CD14-positive monocyte (primary cell): Measurements from ENCODE around the gene IL1RAPL1. TPM values are rescaled to one million over a fixed set of nuclear protein-coding genes. Genes with fewer than 3 reads are reported as not detected.

Experiments used
- DNase-seq, 3 donors: peaks; one replicate each; pipeline ENCODE4 v3.0.0-alpha.2; 2011 to 2022
- H2AFZ ChIP-seq: 2 replicates; pipeline ENCODE4 v1.6.0; 2012; ENCODE audit warnings: mild to moderate bottlenecking, low read depth, low read length, inconsistent platforms; ENCODE audit not compliant: insufficient read depth, poor library complexity, severe bottlenecking
- H3K27ac ChIP-seq, 2 donors: 1 replicate in 1 of 2; 2 replicates in 1 of 2; pipeline ENCODE4 v1.5.1; 2012 to 2013; ENCODE audit warnings: low read length in 2 of 2, control low read depth in 1 of 2, inconsistent platforms in 1 of 2, low read depth in 1 of 2, mild to moderate bottlenecking in 1 of 2
- H3K27me3 ChIP-seq, 2 donors: one replicate each; pipeline versions ENCODE4 v1.6.0 to v1.6.1; 2011 to 2013; ENCODE audit warnings: low read length in 2 of 2; ENCODE audit not compliant: control insufficient read depth in 2 of 2, insufficient read depth in 2 of 2
- H3K36me3 ChIP-seq, 2 donors: replicated peaks in 1 of 2; 1 replicate in 1 of 2; 2 replicates in 1 of 2; pipeline versions ENCODE4 v1.5.1 to v1.6.1; 2012 to 2013; ENCODE audit warnings: low read length in 2 of 2, control low read depth in 1 of 2, inconsistent platforms in 1 of 2, mild to moderate bottlenecking in 1 of 2; ENCODE audit not compliant: insufficient read depth in 2 of 2, control insufficient read depth in 1 of 2
- H3K4me1 ChIP-seq, 2 donors: 1 replicate in 1 of 2; 2 replicates in 1 of 2; pipeline versions ENCODE4 v1.5.1 to v1.6.1; 2012 to 2013; ENCODE audit warnings: low read length in 2 of 2, control low read depth in 1 of 2, inconsistent platforms in 1 of 2, mild to moderate bottlenecking in 1 of 2, moderate library complexity in 1 of 2; ENCODE audit not compliant: insufficient read depth in 2 of 2, control insufficient read depth in 1 of 2
- H3K4me2 ChIP-seq: replicated peaks from 2 replicates; pipeline ENCODE3; 2012; ENCODE audit warnings: low read length, moderate library complexity, mild to moderate bottlenecking; ENCODE audit not compliant: poor library complexity, severe bottlenecking; ENCODE audit errors: extremely low read depth
- H3K4me3 ChIP-seq, 3 experiments: fragments of 200-600 bp in 1 of 3; sonication (generic) in 1 of 3; replicated peaks in 1 of 3; 1 replicate in 2 of 3; 2 replicates in 1 of 3; pipeline ENCODE4 v1.5.1; 2011 to 2013; ENCODE audit warnings: low read length in 3 of 3, mild to moderate bottlenecking in 3 of 3, control low read depth in 2 of 3, low read depth in 2 of 3, inconsistent platforms in 1 of 3, moderate library complexity in 1 of 3
- H3K79me2 ChIP-seq: 2 replicates; pipeline ENCODE4 v1.6.0; 2012; ENCODE audit warnings: mild to moderate bottlenecking, control low read depth, inconsistent platforms, low read length, moderate library complexity; ENCODE audit not compliant: insufficient read depth
- H3K9ac ChIP-seq: 2 replicates; pipeline ENCODE4 v1.6.0; 2017; ENCODE audit warnings: low read length, mild to moderate bottlenecking; ENCODE audit not compliant: insufficient read depth, poor library complexity, severe bottlenecking
- H3K9me3 ChIP-seq, 2 donors: replicated peaks in 1 of 2; 1 replicate in 1 of 2; 2 replicates in 1 of 2; pipeline versions ENCODE4 v1.5.1 to v1.6.1; 2012 to 2013; ENCODE audit warnings: low read length in 2 of 2, control low read depth in 1 of 2; ENCODE audit not compliant: control insufficient read depth in 1 of 2, insufficient read depth in 1 of 2
- H4K20me1 ChIP-seq: 2 replicates; pipeline ENCODE4 v1.6.0; 2012; ENCODE audit warnings: mild to moderate bottlenecking, low read length, control low read depth, moderate library complexity; ENCODE audit not compliant: insufficient read depth
- H3K27ac Mint-ChIP-seq, 7 donors: one replicate each; pipeline ENCODE4 v1.8.0; 2020; ENCODE audit warnings: mild to moderate bottlenecking in 7 of 7, mixed read lengths in 7 of 7, moderate library complexity in 6 of 7, inconsistent platforms in 2 of 7
- H3K27me3 Mint-ChIP-seq, 3 donors: one replicate each; pipeline ENCODE4 v1.8.0; 2021 to 2022; ENCODE audit warnings: low read depth in 3 of 3, mild to moderate bottlenecking in 3 of 3, mixed read lengths in 3 of 3, moderate library complexity in 3 of 3, inconsistent platforms in 1 of 3
- H3K36me3 Mint-ChIP-seq, 2 donors: one replicate each; pipeline ENCODE4 v1.8.0; 2020; ENCODE audit warnings: mixed read lengths in 2 of 2, inconsistent platforms in 1 of 2, mild to moderate bottlenecking in 1 of 2
- H3K4me1 Mint-ChIP-seq: one replicate; pipeline ENCODE4 v1.8.0; 2020; ENCODE audit warnings: mild to moderate bottlenecking, mixed read lengths
- H3K4me3 Mint-ChIP-seq, 2 donors: one replicate each; pipeline ENCODE4 v1.8.0; 2020; ENCODE audit warnings: mild to moderate bottlenecking in 2 of 2, mixed read lengths in 2 of 2, moderate library complexity in 1 of 2
- H3K9me3 Mint-ChIP-seq, 7 donors: one replicate each; pipeline ENCODE4 v1.8.0; 2020 to 2022; ENCODE audit warnings: mixed read lengths in 7 of 7, mild to moderate bottlenecking in 6 of 7, moderate library complexity in 6 of 7, inconsistent platforms in 2 of 7
- WGBS: methylation state at CpG from one replicate; pipeline ENCODE4 v1.1.5; 2013; ENCODE audit warnings: missing lambda C conversion rate; ENCODE audit not compliant: insufficient coverage; 5-methylcytosine and 5-hydroxymethylcytosine counted together
- intact Hi-C, 2 donors: fragments of 100-400 bp; cut with micrococcal nuclease; formaldehyde crosslinking; loops; one replicate each; pipeline versions ENCODE4 v1.15.0 to v1.15.1; 2023
- polyA plus RNA-seq, 3 donors: library from polyadenylated mRNA; depleted of rRNA in 1 of 3; unstranded in 2 of 3; stranded (reverse) in 1 of 3; fragments of 300-500 nt in 2 of 3; fragments of >200 nt in 1 of 3; fragmentation: Illumina TruSeq in 2 of 3; gene quantifications; 1 replicate in 2 of 3; 2 replicates in 1 of 3; pipeline ENCODE4 v1.2.3, GENCODE V29; 2012 to 2021
- TF ChIP-seq, protein P1 (sequence below): fragments of 200-600 bp; IDR thresholded peaks from one replicate; pipeline ENCODE4 v1.8.0; 2022; ENCODE audit warnings: antibody characterized with exemption, mild to moderate bottlenecking

IL1RAPL1 gene
- polyA plus RNA-seq, 3 donors = not detected

DNA sequence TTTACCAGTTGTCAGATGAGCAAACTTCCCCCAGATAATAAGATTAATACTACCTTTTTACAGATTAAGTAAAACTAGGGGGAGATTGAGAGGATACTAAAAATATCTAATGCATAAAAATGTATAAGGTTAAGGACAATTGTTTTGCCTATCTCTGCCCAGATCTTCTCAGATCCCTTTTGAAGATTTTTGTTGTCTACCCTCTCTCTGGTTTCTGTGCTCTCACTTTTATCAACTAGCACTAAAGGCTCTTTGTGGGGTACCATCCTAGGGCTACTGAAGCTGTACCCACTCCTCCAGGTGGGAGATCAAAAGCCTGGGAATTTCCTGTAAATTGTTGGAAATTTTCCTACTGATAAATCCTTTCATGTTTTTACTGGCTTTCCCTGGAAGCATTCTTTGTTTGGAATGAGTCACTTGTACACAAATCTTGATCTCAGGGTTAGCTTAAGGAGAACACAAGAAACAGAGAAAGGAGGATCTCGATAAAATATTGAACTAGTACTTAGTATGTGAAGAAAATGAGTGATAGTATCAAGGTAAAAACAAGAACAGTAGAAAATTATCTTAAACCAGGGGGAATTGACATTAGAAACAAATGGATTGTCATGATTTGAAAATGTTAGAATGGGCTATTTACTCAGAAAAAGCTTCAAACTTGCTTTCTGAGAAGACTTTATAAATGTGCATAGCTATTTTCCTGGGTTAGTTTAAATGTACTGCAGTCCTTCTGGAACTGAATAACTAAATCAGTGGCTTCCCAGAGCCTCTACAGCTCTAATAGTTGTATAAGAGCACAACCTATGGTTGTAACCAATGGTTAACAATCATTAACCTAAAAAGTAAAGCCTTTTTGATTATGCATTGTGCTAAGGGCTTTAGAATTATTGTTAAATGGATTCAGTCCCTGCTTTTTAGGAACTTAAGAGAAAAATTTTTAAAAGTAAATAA is 948.2 kb downstream of the IL1RAPL1 start:
- Histone ChIP-seq H3K9me3 (no peaks in the 10 kb centered on the region), H3K36me3 (no peaks in the 10 kb centered on the region), H3K79me2 (no peaks in the 10 kb centered on the region), H3K27ac (no peak overlapping the region), H3K4me1 (no peaks in the 10 kb centered on the region), H3K27me3 (no peaks in the 10 kb centered on the region), H3K9ac (no peak overlapping the region), H2AFZ (no peak overlapping the region), H3K4me3 (no peak overlapping the region), H3K4me2 (no peak overlapping the region), H4K20me1 (no peaks in the 10 kb centered on the region)
- TF ChIP-seq, protein P1, sequence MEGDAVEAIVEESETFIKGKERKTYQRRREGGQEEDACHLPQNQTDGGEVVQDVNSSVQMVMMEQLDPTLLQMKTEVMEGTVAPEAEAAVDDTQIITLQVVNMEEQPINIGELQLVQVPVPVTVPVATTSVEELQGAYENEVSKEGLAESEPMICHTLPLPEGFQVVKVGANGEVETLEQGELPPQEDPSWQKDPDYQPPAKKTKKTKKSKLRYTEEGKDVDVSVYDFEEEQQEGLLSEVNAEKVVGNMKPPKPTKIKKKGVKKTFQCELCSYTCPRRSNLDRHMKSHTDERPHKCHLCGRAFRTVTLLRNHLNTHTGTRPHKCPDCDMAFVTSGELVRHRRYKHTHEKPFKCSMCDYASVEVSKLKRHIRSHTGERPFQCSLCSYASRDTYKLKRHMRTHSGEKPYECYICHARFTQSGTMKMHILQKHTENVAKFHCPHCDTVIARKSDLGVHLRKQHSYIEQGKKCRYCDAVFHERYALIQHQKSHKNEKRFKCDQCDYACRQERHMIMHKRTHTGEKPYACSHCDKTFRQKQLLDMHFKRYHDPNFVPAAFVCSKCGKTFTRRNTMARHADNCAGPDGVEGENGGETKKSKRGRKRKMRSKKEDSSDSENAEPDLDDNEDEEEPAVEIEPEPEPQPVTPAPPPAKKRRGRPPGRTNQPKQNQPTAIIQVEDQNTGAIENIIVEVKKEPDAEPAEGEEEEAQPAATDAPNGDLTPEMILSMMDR = no peak
- H3K4me1 Mint-ChIP-seq = peaks cover 2% of the 10 kb centered on the region
- DNase-seq = no peak
- peaks cover 0 to 4% (median 0%) of the 10 kb centered on the region in 3 donors for H3K27me3 Mint-ChIP-seq
- intact Hi-C loops = no loop called here
- no peaks in the 10 kb centered on the region for H3K36me3 Mint-ChIP-seq
- peaks cover 0 to 7% (median 0%) of the 10 kb centered on the region in 7 donors for H3K9me3 Mint-ChIP-seq
- H3K4me3 Mint-ChIP-seq = no peak overlapping the region
- H3K27ac Mint-ChIP-seq = no peak overlapping the region
- no CpG with 5 or more reads among the region's 1 CpG for WGBS

DNA sequence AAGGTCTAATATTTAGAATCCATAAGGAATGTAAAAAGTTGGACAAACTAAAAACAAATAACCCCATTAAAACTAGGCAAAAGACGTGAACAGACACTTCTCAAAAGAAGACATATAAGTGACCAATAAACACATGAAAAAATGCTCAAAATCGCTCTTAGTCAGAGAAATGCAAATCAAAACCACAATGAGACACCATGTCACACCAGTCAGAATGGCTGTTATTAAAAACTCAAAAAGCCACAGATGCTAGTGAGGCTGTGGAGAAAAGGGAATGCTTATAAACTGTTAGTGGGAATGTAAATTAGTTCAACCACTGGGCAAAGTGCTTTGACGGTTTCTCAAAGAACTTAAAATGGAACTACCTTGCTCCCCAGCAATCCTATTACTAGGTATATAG is 953.8 kb downstream of the IL1RAPL1 start:
- Histone ChIP-seq H2AFZ (no peak overlapping the region), H3K79me2 (no peaks in the 10 kb centered on the region), H3K36me3 (no peaks in the 10 kb centered on the region), H4K20me1 (no peaks in the 10 kb centered on the region), H3K9me3 (no peaks in the 10 kb centered on the region), H3K4me2 (no peak overlapping the region), H3K4me1 (no peaks in the 10 kb centered on the region), H3K27ac (no peak overlapping the region), H3K9ac (no peak overlapping the region), H3K27me3 (no peaks in the 10 kb centered on the region), H3K4me3 (no peak overlapping the region)
- Mint-ChIP-seq H3K4me3 (no peak overlapping the region), H3K4me1 (no peaks in the 10 kb centered on the region), H3K36me3 (no peaks in the 10 kb centered on the region), H3K9me3 (peaks cover 0 to 3% (median 0%) of the 10 kb centered on the region in 7 donors), H3K27me3 (peaks cover 0 to 2% (median 0%) of the 10 kb centered on the region in 3 donors), H3K27ac (no peak overlapping the region)
- DNase-seq = no peak
- no CpG with 5 or more reads among the region's 3 CpGs for WGBS
- intact Hi-C loops = no loop called here
- TF ChIP-seq, protein P1 = no peak
